Activated CD8-positive, alpha-beta memory T cell treated with anti-CD3 and anti-CD28 coated beads, Interleukin-2, amount 50 U/mL, for 1 hour (primary cell): ENCODE data around the gene ODF4.
"Not testable (repeated sequence)": the region's sequence is repeated elsewhere in the genome, so short reads cannot be mapped to it uniquely, and the experiment has no call there.

Experiments
- DNase-seq: peaks from one replicate; pipeline ENCODE4 v3.0.0-alpha.2; 2020; ENCODE audit errors: extremely low read depth

ODF4 gene

GRCh38 chr17:8394497-8394896 is 54.9 kb downstream of the ODF4 start:
- not testable (repeated sequence) for DNase-seq
